ENCODE results near the gene SLC35A1. TPM values are rescaled to one million over a fixed set of nuclear protein-coding genes. Genes with fewer than 3 reads are reported as not detected.

Gene SLC35A1, protein sequence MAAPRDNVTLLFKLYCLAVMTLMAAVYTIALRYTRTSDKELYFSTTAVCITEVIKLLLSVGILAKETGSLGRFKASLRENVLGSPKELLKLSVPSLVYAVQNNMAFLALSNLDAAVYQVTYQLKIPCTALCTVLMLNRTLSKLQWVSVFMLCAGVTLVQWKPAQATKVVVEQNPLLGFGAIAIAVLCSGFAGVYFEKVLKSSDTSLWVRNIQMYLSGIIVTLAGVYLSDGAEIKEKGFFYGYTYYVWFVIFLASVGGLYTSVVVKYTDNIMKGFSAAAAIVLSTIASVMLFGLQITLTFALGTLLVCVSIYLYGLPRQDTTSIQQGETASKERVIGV
- 8.9 and 19.1 TPM in 2 replicates for total RNA-seq (ENCODE audit: low replicate concordance)

DNA sequence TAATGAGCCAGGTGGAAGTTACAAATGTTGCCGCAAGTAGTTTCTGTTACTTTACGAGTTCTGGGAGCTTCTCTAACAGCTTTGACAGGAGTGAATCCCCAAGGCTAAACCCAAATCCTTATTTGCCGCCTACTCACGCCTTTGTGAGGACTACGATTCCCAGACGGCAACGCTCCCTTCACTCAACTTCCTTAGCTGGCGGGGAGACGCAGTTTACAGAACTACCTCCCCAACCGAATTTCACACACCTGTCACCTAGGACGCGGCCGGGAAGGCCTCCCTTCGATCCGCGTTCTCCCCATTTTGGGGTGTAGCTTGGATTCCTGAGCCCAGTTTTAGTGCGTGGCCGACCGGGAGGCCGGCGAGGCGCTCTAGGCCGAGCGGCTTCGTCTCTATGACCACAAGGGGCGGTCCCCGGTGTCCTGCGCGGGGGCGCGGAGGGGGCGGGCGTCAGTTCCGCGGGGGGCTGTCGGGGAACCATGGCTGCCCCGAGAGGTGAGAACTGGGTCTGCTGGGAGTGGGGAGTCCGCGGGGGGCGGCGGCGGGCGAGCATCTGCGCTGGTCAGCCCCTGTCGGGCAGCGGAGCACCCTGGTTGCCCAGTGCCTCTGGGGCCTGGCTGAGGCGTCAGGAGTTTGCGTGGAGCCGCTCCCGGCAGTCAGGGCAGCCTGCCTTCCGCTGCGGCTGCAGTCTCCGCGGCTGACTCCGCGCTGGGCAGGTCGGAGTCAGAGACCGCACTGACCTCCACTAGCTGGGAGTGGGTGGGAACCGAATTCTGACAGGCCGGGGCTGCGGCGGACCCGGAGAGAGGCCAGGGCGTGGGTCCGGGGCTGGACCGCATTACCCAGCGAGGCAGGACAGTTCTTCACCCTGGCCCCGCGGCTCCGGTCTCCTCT, at the start of gene SLC35A1:
Gene SLC35A1, plus strand, starts transcription at position 450 of the 894 bp plus-strand sequence. Its CDS starts 30 bp downstream, at position 480.

Other genes starting within 250 kb of the SLC35A1 start
- 3.1 and 4.1 TPM in 2 replicates for gene SMIM8, start 150.4 kb upstream of the SLC35A1 start, total RNA-seq (ENCODE audit: low replicate concordance)
- gene GJB7, start 143.7 kb upstream of the SLC35A1 start, total RNA-seq (ENCODE audit: low replicate concordance): not detected in 2 replicates
- gene C6orf163, start 128.2 kb upstream of the SLC35A1 start, total RNA-seq (ENCODE audit: low replicate concordance): 0.83 and 0.94 TPM in 2 replicates
- 0.23 and 0.59 TPM in 2 replicates for gene CFAP206, start 65.0 kb upstream of the SLC35A1 start, total RNA-seq (ENCODE audit: low replicate concordance)
- gene RARS2, start 117.0 kb downstream of the SLC35A1 start, total RNA-seq (ENCODE audit: low replicate concordance): 23.9 and 36.5 TPM in 2 replicates
- 12.6 and 15.9 TPM in 2 replicates for gene ORC3, start 117.2 kb downstream of the SLC35A1 start, total RNA-seq (ENCODE audit: low replicate concordance)
- 6.2 and 12.8 TPM in 2 replicates for gene AKIRIN2, start 229.3 kb downstream of the SLC35A1 start, total RNA-seq (ENCODE audit: low replicate concordance)

Measured in smooth muscle cell of the coronary artery (primary cell).